Transverse colon (tissue), 4 donors: ENCODE data around the gene RASSF3. TPM values are rescaled to one million over a fixed set of nuclear protein-coding genes. Genes with fewer than 3 reads are reported as not detected.

Experiments
- DNase-seq: peaks from one replicate; pipeline ENCODE4 v3.0.0-alpha.2; 2019
- H3K27ac ChIP-seq, 4 donors: fragments of 200-600 bp; sonication (generic); 2 replicates each; pipeline ENCODE4 v1.5.1; 2016 to 2018; ENCODE audit warnings: inconsistent platforms in 4 of 4
- H3K27me3 ChIP-seq: fragments of 200-600 bp; sonication (generic); 2 replicates; pipeline ENCODE4 v1.5.1; 2017; ENCODE audit warnings: inconsistent platforms
- H3K36me3 ChIP-seq, 4 donors: fragments of 200-600 bp; sonication (generic); 2 replicates each; pipeline ENCODE4 v1.5.1; 2017 to 2019; ENCODE audit warnings: inconsistent platforms in 4 of 4
- H3K4me1 ChIP-seq, 4 donors: fragments of 200-600 bp; sonication (generic); 2 replicates each; pipeline ENCODE4 v1.5.1; 2017 to 2020; ENCODE audit warnings: inconsistent platforms in 4 of 4
- H3K4me3 ChIP-seq, 4 donors: fragments of 200-600 bp; sonication (generic); 1 replicate in 1 of 4; 2 replicates in 3 of 4; pipeline versions ENCODE4 v1.5.1 to v1.6.1; 2017 to 2019; ENCODE audit warnings: inconsistent platforms in 4 of 4
- H3K9me3 ChIP-seq, 2 donors: fragments of 200-600 bp; sonication (generic); 2 replicates each; pipeline ENCODE4 v1.5.1; 2017 to 2019; ENCODE audit warnings: inconsistent platforms in 2 of 2
- EP300 ChIP-seq: sonication (generic); formaldehyde crosslinking; IDR thresholded peaks from one replicate; pipeline ENCODE4 v1.6.1; 2017; ENCODE audit warnings: antibody characterized with exemption, low read depth
- POLR2A ChIP-seq: fragments of 450-650 bp; IDR thresholded peaks from one replicate; pipeline ENCODE4 v1.6.1; 2016; ENCODE audit warnings: antibody characterized with exemption, mild to moderate bottlenecking, moderate library complexity
- POLR2AphosphoS5 ChIP-seq, 3 donors: sonication (generic); formaldehyde crosslinking; IDR thresholded peaks; one replicate each; pipeline ENCODE4 v1.6.1; 2016; ENCODE audit warnings: antibody characterized with exemption in 3 of 3
- whole genome bisulfite sequencing, 2 donors: methylation state at CpG; one replicate each; pipeline ENCODE4 v1.1.5; 2018; ENCODE audit warnings: low coverage in 1 of 2; 5-methylcytosine and 5-hydroxymethylcytosine counted together
- in situ Hi-C, 4 donors: fragments of 200-750 bp; cut with MboI; loops; one replicate each; pipeline versions ENCODE4 v1.15.0 to v1.15.1; 2017; ENCODE audit warnings: low sequenced_read_pairs in 3 of 4, low pct_ligation_motif_present in 1 of 4, low pct_unique_long_range_greater_than_20kb in 1 of 4
- intact Hi-C: fragments of 100-400 bp; cut with DNase I; formaldehyde crosslinking; loops from one replicate; pipeline ENCODE4 v1.15.1; 2023; ENCODE audit warnings: low total_unique reads
- total RNA-seq, 4 donors: library from RNA; depleted of rRNA; stranded (reverse); fragments of >200 nt; gene quantifications; one replicate each; pipeline ENCODE4 v1.1.0, GENCODE V29; 2016
- TF ChIP-seq, protein P1 (sequence below), 5 experiments: fragments of 200-600 bp in 3 of 5; fragments of 450-650 bp in 2 of 5; sonication (generic) in 3 of 5; IDR thresholded peaks; 1 replicate in 2 of 5; 2 replicates in 3 of 5; pipeline ENCODE4 v1.5.1; 2016 to 2017; ENCODE audit warnings: antibody characterized with exemption in 5 of 5, inconsistent platforms in 3 of 5, mild to moderate bottlenecking in 2 of 5, moderate library complexity in 1 of 5

The RASSF3 gene
- total RNA-seq, 4 donors from 2014 or later = 41.6 to 83.2 (median 62.5) TPM

DNA sequence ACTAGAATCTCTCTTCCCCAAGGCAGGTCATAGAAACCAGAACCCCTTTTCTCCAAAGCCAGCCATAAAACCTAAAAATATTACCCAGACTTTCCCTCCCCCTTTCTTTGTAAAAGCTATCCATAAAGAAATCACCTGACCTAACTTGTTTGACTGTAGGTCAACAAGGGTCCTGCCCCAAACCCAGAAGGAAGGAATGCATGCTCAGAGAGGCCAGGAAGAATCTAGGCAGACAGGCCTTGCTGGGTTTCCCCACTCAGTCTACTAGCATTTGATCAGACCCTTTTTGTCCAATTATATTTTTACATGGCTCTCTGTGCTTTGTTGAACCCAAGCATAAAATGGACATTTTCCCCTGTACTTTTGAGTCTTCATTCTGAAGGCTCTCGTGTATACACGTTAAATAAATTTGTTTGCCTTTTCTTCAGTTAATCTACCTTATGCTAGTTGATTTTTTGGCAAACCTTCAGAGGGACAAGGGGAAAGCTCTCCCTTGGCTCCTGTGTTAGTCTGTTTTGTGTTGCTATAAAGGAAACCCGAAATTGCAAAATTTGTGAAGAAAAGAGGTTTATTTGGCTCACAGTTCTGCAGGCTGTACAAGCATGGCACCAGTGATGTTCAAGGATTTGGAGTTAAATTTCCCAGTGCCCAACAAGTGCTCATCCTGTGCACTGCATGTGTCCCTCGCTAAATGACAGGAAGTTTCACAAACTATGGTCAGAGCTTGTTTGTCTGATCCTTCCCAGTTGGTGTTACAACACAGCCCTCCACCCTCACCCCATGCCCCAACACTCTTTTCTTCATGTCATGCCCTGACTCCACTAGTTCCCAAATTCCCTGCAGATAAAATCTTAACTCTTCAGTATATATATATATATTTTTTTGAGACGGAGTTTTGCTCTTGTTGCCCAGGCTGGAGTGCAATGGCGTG lies 14.2 kb upstream of the RASSF3 start:
- H3K9me3 ChIP-seq = no peaks in the 10 kb centered on the region
- no peak overlapping the region for H3K4me3 ChIP-seq
- WGBS, 2 donors = 85 to 90% methylated on average over 5 to 6 of the region's 6 CpGs
- TF ChIP-seq POLR2A = no peak
- TF ChIP-seq, protein P1, sequence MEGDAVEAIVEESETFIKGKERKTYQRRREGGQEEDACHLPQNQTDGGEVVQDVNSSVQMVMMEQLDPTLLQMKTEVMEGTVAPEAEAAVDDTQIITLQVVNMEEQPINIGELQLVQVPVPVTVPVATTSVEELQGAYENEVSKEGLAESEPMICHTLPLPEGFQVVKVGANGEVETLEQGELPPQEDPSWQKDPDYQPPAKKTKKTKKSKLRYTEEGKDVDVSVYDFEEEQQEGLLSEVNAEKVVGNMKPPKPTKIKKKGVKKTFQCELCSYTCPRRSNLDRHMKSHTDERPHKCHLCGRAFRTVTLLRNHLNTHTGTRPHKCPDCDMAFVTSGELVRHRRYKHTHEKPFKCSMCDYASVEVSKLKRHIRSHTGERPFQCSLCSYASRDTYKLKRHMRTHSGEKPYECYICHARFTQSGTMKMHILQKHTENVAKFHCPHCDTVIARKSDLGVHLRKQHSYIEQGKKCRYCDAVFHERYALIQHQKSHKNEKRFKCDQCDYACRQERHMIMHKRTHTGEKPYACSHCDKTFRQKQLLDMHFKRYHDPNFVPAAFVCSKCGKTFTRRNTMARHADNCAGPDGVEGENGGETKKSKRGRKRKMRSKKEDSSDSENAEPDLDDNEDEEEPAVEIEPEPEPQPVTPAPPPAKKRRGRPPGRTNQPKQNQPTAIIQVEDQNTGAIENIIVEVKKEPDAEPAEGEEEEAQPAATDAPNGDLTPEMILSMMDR (IDR thresholded peaks at IDR 0.05) = no peak
- in situ Hi-C loops = no loop called here
- no peak overlapping the region for H3K27ac ChIP-seq
- no peaks in the 10 kb centered on the region for H3K36me3 ChIP-seq
- intact Hi-C loops = no loop called here
- no peaks in the 10 kb centered on the region for H3K4me1 ChIP-seq
- DNase-seq = no peak
- no peaks in the 10 kb centered on the region for H3K27me3 ChIP-seq

DNA sequence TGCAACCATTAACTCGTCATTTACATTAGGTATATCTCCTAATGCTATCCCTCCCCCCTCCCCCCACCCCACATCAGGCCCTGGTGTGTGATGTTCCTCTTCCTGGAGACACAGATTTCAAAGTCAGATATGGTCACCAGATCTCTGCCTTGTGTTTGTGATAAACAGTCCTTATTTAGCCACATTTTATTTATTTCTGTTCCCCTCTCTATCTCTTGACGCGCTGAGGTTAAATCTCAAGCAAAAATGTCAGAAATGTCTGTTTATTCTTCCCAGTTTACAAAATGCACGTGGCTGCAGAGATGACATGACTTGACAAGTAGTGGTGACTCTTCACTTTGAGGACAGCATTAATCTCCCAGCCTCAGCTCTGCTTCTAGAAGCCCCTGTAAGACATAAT lies 11.5 kb upstream of the RASSF3 start:
- H3K4me1 ChIP-seq = no peaks in the 10 kb centered on the region
- H3K27me3 ChIP-seq = no peaks in the 10 kb centered on the region
- H3K36me3 ChIP-seq = no peaks in the 10 kb centered on the region
- WGBS, 2 donors = 30 to 76% methylated on average over 2 to 4 of the region's 4 CpGs
- TF ChIP-seq POLR2A (no peak), EP300 (no peak)
- in situ Hi-C loops (no loop called here), intact Hi-C loops (no loop called here)
- H3K27ac ChIP-seq = no peak overlapping the region
- no peak overlapping the region for H3K4me3 ChIP-seq
- H3K9me3 ChIP-seq = no peaks in the 10 kb centered on the region
- no peak for DNase-seq

DNA sequence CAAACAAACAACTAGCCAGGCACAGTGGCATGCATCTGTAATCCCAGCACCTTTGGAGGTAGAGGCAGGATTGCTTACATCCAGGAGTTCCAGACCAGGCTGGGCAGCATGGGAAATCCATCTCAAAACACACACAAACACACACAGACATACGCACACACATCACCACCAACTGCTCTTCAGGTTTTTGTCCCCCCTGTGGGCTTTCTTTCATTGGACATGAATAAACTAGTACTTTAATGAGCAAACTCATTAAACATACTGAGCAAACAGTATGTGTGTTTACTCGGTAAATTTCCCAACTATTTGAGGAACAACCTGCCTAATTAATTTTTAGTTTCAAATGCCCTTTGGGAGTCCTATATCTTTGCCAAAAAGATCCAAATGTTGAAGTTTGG lies 10.1 kb upstream of the RASSF3 start:
- intact Hi-C loops (no loop called here), in situ Hi-C loops (loop anchor here in 1 of 4 donors (10.0 kb wide), 1 partner anchor 95 kb away; no protein-coding TSS in a partner anchor)
- TF ChIP-seq, protein P1 (IDR thresholded peaks at IDR 0.05) = no peak
- no peak for TF ChIP-seq POLR2A
- no peak for TF ChIP-seq POLR2AphosphoS5 (IDR thresholded peaks at IDR 0.05)
- no peak for TF ChIP-seq EP300
- H3K4me1 ChIP-seq = no peaks in the 10 kb centered on the region
- H3K36me3 ChIP-seq = no peaks in the 10 kb centered on the region
- 73% methylated on average over 2 of the region's 2 CpGs; no CpG with 5 or more reads in 1 of the 2 donors for WGBS, 2 donors
- no peak for DNase-seq
- no peak overlapping the region for H3K27ac ChIP-seq
- no peak overlapping the region for H3K4me3 ChIP-seq
- H3K27me3 ChIP-seq = no peaks in the 10 kb centered on the region
- no peaks in the 10 kb centered on the region for H3K9me3 ChIP-seq

DNA sequence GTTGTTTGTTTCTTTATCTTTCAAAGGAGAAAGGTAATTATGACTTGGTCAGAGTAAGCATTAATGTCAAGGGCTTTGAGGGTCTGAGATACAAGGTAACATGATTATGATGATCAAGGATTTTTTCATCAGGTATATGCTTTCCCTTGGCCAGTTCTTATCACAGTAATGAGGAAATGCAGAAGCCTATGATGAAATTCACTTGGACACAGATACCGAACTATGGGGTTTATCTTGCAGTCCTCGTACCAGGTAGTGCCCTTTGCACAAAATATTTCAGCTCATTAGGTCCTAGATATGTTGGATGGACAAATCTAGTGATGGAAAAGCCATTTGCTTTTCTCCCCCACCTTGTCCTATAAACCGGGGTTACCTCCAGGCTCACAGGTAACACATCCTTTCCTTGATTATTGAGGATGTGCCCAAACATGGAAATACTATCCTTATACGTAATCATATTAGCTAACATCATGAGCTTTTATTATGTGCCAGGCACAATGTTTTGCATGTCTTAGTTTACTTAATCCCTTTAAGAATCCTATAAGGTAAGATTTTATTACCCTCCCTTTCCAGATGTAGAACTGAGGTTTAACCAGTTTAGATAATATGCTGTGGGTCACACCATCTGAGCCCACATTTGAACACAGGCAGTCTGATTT lies 7.0 kb upstream of the RASSF3 start:
- Histone ChIP-seq H3K27me3 (no peaks in the 10 kb centered on the region), H3K9me3 (no peaks in the 10 kb centered on the region), H3K27ac (no peak overlapping the region), H3K36me3 (no peaks in the 10 kb centered on the region), H3K4me3 (no peak overlapping the region), H3K4me1 (peaks cover 0 to 3% (median 1%) of the 10 kb centered on the region in 4 donors)
- in situ Hi-C loops = loop anchor here in 1 of 4 donors (10.0 kb wide), 1 partner anchor 91 kb away; no protein-coding TSS in a partner anchor
- DNase-seq = no peak
- 60 to 66% methylated on average over 4 of the region's 4 CpGs for WGBS, 2 donors
- intact Hi-C loops = no loop called here
- TF ChIP-seq POLR2A (no peak), POLR2AphosphoS5 (IDR thresholded peaks at IDR 0.05) (no peak), EP300 (no peak)
- TF ChIP-seq, protein P1 (IDR thresholded peaks at IDR 0.05) = no peak
